Mesothelial cell of epicardium (in vitro differentiated cells): Measurements from ENCODE around the gene NEBL. TPM values are rescaled to one million over a fixed set of nuclear protein-coding genes. Genes with fewer than 3 reads are reported as not detected.

ENCODE experiments used
- DNase-seq, 2 experiments: peaks; one replicate each; pipeline ENCODE4 v3.0.0; 2021; ENCODE audit warnings: low spot score in 2 of 2; ENCODE audit not compliant: unreplicated experiment in 2 of 2
- H3K27ac Mint-ChIP-seq: 2 replicates; pipeline ENCODE4 v1.8.0; 2021; ENCODE audit warnings: mixed read lengths
- H3K27me3 Mint-ChIP-seq: 2 replicates; pipeline ENCODE4 v1.8.0; 2021; ENCODE audit warnings: low read depth, mixed read lengths
- H3K36me3 Mint-ChIP-seq: 2 replicates; pipeline ENCODE4 v1.8.0; 2021; ENCODE audit warnings: mixed read lengths
- H3K4me1 Mint-ChIP-seq: 2 replicates; pipeline ENCODE4 v1.8.0; 2021; ENCODE audit warnings: mixed read lengths
- H3K4me3 Mint-ChIP-seq: 2 replicates; pipeline ENCODE4 v1.8.0; 2021; ENCODE audit warnings: mild to moderate bottlenecking, moderate library complexity, mixed read lengths
- H3K9me3 Mint-ChIP-seq: 2 replicates; pipeline ENCODE4 v1.8.0; 2021; ENCODE audit warnings: mixed read lengths
- total RNA-seq: library from RNA; stranded (reverse); gene quantifications from 3 replicates; pipeline ENCODE4 v1.2.1, GENCODE V29; 2021
- TF ChIP-seq, protein P1 (sequence below): fragments of 200-600 bp; sonication (generic); IDR thresholded peaks from one replicate; pipeline ENCODE4 v1.5.0; 2021; ENCODE audit warnings: antibody characterized with exemption; ENCODE audit not compliant: unreplicated experiment

The NEBL gene
- total RNA-seq, 1 donor from 2014 or later: 13.0 TPM

DNA sequence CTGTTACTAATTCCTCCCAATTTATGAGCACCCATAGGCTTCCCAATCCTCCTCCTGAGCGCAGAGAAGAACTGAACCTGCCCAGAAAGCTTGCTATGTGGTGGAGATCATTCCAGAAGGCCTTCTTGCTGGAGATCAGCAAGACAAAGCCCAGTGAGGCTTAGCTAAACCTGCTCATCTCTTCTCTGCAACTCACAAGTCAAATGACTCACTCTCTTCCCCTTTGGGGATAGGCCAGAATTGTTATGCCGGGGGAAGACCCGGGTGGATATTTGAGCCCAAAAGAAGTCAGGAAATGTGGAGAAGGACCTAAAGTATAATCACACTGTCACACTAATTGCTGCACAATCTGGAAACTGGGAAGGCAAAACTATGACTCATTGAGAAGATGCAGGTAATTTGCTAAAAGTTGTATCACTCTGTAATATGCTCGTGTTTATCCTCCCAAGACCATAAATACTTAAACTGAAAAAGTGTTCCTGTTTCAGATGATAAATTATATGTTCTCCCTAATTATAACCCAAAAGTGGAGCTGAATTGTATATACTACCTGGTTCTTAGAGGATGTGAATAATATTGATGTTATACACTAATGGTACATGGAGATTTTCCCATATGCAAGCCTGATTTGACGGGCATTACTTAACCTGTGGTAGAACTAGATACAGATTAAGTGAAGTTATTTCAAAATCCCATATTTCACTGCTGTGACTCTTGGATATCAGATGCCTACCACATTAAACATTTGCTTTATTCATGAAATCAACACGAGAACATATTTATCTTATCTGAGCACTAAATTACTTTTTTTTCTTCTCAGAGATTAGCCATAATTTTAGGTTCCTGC lies 6.4 kb downstream of the NEBL start:
- Mint-ChIP-seq H3K27me3 (no peaks in the 10 kb centered on the region), H3K36me3 (peaks cover 1% of the 10 kb centered on the region), H3K4me3 (no peak overlapping the region), H3K27ac (no peak overlapping the region), H3K9me3 (no peaks in the 10 kb centered on the region), H3K4me1 (peaks cover 28% of the 10 kb centered on the region)
- TF ChIP-seq, protein P1, sequence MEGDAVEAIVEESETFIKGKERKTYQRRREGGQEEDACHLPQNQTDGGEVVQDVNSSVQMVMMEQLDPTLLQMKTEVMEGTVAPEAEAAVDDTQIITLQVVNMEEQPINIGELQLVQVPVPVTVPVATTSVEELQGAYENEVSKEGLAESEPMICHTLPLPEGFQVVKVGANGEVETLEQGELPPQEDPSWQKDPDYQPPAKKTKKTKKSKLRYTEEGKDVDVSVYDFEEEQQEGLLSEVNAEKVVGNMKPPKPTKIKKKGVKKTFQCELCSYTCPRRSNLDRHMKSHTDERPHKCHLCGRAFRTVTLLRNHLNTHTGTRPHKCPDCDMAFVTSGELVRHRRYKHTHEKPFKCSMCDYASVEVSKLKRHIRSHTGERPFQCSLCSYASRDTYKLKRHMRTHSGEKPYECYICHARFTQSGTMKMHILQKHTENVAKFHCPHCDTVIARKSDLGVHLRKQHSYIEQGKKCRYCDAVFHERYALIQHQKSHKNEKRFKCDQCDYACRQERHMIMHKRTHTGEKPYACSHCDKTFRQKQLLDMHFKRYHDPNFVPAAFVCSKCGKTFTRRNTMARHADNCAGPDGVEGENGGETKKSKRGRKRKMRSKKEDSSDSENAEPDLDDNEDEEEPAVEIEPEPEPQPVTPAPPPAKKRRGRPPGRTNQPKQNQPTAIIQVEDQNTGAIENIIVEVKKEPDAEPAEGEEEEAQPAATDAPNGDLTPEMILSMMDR: no peak
- DNase-seq: no peak

DNA sequence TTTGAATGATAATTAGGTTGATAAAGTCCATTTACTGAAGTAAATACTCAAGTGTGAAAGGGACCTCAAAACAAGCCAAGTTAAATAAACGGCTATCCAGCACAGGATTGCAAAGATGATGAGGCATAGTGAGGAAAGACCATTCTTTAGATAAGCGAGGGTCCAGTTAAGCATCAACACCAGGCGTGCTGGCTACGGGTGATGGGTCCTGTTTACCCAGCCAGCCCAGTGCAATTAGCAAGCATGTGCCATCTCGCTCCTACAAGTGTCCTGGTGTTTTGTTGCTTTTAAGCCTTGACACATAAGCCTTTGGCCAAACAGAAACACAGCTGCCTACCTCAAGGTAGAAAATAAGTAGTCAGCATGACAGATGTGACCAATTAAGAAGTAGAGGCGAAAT lies 7.1 kb downstream of the NEBL start:
- TF ChIP-seq, protein P1: no peak
- Mint-ChIP-seq H3K4me3 (no peak overlapping the region), H3K9me3 (no peaks in the 10 kb centered on the region), H3K27ac (no peak overlapping the region), H3K27me3 (no peaks in the 10 kb centered on the region), H3K4me1 (peaks cover 28% of the 10 kb centered on the region), H3K36me3 (peaks cover 1% of the 10 kb centered on the region)
- no peak for DNase-seq

DNA sequence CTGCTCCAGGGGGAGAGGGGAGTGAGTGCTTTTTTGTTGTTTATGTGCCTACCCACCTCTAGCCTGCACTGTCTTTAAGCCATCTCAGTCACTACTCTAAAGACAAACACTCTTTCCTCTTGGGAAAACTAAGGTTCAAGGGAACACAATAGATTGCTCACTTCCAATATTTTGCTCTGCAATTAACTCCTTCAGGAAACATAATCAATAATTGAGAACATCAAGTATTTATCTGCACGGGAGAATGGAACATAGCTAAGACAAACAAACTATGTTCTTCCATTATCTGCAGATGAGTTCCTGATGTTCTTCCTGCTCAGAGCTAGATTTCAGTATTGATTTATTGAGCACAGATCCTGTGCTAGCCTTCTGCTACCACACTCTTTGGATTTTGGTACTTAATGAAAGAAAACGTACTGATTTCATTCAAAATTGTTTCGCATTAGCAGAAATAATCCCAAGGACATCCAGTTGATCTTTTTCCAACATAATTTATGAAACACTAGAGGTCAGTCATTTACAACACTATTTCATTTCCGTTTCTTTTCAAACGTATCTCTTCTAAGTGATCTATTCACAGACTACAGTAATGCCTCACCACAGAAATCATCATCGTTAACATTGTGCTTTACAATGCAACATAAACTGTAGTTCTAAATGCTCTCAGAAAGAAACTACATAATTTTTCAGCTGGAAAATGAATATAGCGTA lies 8.3 kb downstream of the NEBL start:
- DNase-seq: no peak
- TF ChIP-seq, protein P1: no peak
- Mint-ChIP-seq H3K27ac (no peak overlapping the region), H3K9me3 (no peaks in the 10 kb centered on the region), H3K4me1 (peaks cover 28% of the 10 kb centered on the region), H3K27me3 (no peaks in the 10 kb centered on the region), H3K4me3 (no peak overlapping the region), H3K36me3 (no peaks in the 10 kb centered on the region)

DNA sequence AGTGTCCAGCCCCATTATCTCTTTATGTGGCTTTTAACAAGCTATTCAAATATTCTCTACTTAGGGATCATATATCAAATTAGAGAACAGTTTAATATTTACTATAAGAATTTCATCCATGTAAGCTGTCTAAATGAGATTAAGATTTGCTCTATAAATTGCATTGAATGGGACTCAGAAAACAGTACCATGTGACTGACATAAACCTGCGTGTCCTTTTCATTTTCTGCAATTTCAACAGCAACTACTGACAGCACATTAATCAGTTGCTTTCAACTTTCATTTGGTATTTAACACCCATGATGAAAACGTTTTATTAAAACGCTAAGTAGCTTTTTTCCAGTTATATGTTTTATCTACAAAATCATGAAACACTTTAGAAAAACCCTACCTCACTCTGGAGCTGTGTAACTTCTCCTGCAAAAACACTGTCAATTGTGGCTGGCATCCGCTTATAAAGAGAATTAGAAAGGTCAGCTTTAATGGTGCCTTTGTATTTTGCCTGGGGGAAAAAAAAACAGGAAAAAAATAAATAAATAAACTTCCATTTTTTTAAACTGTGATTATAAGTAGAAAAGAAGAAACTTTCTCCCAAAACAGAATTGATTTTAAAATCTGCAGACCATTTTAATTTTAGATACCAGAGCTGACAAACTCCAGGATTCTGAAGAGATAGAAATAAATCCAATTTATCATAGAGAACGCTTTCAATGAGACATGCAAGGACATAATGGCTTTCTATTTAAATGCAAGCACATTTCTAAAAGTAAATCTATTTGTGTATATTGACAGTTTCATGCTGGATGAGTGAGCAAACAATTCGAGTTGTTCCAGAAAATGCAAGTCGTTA lies 9.2 kb downstream of the NEBL start:
- Mint-ChIP-seq H3K4me3 (no peak overlapping the region), H3K27ac (no peak overlapping the region), H3K36me3 (no peaks in the 10 kb centered on the region), H3K4me1 (peaks cover 28% of the 10 kb centered on the region), H3K9me3 (no peaks in the 10 kb centered on the region), H3K27me3 (no peaks in the 10 kb centered on the region)
- TF ChIP-seq, protein P1: no peak
- DNase-seq: no peak

DNA sequence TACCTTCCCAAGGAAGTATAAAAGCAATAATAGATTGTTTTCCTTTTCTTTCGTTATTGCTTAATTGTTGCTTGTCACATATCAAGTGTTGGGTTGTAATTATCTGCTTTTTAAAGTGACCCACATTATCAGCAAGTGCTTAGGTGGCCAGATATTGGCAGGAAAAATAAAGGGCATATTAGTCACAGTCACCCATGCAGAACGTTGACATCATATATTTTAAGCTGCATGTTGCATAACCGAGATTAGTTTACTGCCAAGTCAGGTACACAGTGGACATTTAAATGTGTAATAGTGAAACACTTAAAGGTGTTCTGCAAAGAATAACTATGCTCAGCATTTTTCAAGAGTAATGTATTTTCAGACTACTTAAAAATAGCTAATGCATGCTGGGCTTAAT lies 11.4 kb downstream of the NEBL start:
- Mint-ChIP-seq H3K36me3 (no peaks in the 10 kb centered on the region), H3K27me3 (no peaks in the 10 kb centered on the region), H3K4me3 (no peak overlapping the region), H3K4me1 (peaks cover 10% of the 10 kb centered on the region), H3K27ac (no peak overlapping the region), H3K9me3 (no peaks in the 10 kb centered on the region)
- TF ChIP-seq, protein P1: no peak
- no peak for DNase-seq
